ENCODE data around the gene TMEM59.
"Not testable (repeated sequence)": the region's sequence is repeated elsewhere in the genome, so short reads cannot be mapped to it uniquely, and the experiment has no call there.

Gene TMEM59

DNA sequence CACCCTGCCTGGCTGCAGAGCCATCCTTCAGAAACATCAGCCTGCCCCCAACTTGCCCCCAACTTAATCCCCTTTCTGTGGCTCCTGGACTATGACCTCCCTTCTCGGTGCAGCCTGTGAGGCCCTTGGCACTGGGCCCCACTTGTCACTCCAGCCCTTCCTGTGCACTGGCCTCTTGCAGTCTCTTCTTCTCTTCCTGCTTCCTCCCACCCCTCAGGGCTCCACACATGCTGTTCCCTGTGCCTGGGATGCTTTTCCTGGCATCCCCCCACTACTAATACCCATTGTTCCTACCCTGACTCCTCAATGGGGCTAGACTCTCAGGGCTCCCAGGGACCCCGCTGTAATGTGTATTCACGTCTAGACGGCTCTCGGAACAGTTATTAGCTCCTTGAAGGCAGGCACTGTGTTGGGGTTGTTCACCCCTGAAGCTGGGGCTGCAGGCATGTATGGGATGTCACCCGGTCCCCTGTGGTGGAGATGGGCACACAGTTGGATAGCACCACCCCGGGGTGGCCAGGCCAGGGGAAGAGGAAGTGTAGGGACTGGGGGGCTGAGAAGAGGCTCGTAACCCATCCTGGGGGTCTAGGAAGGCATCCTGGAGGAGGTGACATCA is 39.5 kb downstream of the TMEM59 start:
- DNase-seq (ENCODE audit: low read depth) = no peak

DNA sequence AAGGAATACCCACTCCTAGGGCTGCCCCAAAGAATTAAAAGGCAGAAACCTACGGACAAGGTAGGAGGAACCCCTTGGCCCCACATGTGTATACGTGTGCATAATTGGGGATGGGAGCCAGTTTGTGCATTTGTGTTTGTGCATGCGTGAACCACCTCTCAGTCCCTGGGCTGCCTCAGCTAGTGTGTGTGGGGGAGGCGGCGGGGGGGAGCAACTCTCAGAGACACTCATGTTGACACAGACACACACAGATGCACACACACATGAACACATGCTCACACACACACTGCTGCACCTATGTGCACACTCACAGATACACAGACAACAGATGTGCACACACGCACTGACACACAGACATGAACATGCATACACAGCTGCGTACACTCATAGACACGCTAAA is 40.1 kb downstream of the TMEM59 start:
- no peak for DNase-seq (ENCODE audit: low read depth)

DNA sequence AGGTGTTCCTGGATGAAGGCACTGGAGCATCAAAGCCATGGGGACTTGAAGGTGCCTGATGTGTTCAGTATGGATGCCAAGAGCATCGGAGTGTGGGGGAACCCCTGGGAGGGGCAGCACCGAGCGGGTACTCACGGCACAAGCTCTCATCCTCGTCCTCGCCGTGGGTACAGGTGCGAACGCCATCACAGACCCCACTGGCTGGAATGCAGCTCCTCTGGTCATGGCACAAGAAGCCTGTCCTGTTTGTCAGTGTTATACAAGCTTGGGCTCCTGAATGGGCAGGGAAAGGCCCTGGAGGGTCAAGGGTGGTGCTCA is 41.0 kb downstream of the TMEM59 start:
- DNase-seq (ENCODE audit: low read depth) = no peak

DNA sequence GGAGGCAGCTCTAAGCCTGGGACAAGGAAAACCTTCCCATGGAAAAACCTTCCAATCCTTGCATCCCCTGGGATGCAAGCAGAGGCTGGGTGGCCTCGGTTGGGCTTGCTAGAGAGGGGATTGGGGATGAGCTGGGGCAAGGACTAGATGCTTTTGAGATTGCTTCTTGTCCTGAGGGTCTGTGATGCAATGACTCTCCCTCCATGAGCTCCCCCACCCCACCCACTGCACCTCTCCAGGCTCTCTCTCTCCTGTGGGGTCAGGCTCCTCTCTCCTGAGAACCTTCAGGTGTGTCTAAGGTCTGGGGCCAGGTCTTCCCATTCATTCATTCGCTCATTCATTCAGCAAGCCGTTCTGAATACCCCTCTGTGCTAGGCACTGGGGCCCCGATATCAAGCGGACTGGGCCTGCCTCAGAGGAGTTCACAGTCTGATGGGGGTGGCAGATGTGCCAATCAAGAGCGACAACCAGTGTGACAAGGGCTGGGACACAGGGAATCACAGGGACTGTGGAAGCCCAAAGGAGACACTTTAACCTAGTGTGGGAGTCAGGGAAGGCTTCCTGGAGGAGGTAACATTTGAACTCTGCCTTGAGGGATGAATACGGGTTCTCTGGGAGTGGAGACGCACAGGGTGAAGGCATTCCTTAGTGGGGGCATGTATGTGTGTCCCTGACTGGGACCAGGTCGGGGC is 41.5 kb downstream of the TMEM59 start:
- DNase-seq (ENCODE audit: low read depth) = no peak

DNA sequence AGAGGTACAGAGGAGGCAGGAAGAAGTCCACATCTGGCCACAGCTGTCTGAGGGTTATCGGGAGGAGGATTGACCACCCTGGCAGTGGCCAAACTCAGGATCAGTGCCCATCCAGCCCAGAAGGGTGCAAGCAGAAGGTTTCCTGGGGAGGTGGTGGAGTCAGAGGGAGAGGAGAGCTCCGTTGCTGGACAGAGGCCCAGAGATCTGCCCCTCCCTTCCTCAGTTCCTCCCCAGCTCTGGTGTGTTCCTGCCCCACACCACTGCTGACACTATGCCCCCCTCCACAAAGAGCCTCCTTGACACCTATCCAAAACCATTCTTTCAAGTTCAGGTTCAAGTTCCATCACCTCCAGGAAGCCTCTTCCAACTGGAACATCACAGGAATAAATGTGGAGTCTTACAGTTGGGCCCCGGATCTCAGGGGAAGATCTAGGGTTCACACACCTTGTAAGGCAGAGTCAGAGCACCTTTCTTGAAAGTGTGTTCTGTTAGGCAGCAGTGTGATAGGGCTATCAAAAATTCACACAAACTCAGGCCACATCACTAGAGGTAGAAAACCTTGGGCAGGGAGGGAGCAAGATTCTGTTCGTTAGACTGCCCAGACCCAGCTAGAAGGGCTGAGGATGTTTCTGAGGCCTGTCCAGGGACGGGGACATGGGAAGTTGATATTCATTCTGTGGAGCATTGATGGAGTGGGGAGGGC is 42.4 kb downstream of the TMEM59 start:
- no peak for DNase-seq (ENCODE audit: low read depth)

DNA sequence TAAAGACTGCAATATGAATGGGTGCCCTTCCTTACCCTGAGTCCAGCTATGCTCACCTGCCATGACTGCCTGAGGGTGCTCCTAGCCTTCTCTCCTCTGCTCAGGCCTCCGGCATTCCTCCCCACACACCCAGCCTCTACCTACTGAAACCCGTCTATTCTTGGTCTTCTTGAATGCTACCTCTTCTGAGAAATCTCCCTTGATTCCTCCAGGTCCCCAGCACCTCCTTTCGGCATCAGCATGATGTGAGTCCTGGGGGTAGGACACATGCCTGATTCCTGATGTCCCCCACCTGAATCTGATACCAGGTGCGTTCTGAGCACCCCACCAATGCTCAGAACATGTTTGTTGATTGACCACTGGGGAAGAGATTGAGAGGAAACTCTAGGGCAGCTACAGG is 43.6 kb downstream of the TMEM59 start:
- no peak for DNase-seq (ENCODE audit: low read depth)

DNA sequence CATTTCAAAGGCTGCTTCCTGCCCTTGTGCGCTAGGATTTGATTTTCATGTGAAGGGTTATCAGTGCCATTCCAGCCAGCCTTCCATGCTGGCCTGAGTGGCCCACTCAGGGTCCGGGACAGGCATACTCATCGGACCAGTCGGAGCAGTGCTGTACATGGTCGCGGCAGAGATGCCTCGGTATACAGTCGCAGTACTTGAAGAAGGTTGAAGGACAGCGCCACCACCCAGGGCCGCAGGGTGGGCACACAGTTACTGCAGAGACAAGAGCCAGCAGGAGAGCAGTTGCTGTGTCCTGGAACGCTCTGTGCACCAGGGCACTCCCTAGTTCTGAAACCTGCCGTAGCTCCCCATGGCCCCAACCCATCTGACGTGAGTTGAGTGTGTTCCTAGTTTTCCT is 44.1 kb downstream of the TMEM59 start:
- DNase-seq (ENCODE audit: low read depth) = no peak

DNA sequence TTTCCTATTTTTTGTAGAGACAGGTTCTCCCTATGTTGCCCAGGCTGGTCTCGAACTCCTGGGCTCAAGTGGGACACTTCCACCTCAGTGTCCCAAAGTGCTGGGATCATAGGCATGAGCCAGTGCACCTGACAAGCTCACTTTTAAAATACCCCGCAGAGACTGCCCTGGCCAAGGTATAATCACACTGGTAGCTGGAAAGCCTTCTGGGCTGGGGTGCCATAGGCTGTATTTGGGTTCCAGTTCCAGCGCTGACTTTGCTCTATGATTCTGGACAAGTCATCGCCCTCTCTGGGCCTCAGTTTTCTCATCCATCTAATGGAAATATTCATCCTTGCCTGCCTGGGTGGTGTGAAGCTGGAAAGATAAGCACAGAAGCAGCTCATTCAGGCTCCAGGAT is 45.4 kb downstream of the TMEM59 start:
- DNase-seq (ENCODE audit: low read depth) = no peak

DNA sequence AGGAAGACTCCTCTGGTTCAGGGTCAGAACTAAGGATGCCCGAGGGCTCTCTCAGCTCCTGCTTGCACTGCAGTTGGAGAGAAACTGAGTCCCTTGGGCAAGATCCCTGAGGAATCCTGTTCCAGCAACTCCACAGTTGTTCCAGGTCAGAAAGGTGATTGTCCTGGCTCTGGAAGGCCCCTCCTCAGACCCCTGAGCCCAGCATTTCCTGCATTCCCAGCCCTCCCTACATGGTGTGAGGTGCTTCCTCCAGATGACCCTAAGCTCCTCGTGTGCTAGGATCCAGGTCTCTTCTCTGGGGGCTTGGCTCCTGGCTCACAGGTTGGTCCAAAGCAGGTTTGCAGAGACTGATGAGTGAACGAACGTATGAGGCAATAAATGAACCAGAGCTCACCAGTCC is 46.5 kb downstream of the TMEM59 start:
- DNase-seq (ENCODE audit: low read depth) = no peak

DNA sequence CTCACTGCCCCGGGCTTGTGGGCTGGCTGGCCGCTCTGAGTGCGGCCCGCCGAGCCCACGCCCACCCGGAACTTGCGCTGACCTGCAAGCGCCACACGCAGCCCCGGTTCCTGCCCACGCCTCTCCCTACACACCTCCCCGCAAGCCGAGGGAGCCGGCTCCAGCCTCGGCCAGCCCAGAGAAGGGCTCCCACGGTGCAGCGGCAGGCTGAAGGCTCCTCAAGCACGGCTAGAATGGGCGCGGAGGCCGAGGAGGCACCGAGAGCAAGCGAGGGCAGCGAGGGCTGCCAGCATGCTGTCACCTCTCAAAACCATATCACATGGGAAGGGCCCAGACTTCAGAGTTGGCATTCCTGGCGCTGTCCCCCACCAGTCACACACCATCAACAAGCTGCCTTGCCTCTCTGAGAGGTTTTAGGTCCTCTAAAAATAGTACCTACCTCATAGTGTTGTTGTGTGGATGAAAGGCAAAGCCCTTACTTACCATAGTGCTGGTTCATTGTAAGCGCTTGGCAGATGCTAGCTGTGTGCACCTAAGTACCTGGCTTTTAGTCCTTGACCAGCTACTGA is 48.4 kb downstream of the TMEM59 start:
- no peak for DNase-seq (ENCODE audit: low read depth)

DNA sequence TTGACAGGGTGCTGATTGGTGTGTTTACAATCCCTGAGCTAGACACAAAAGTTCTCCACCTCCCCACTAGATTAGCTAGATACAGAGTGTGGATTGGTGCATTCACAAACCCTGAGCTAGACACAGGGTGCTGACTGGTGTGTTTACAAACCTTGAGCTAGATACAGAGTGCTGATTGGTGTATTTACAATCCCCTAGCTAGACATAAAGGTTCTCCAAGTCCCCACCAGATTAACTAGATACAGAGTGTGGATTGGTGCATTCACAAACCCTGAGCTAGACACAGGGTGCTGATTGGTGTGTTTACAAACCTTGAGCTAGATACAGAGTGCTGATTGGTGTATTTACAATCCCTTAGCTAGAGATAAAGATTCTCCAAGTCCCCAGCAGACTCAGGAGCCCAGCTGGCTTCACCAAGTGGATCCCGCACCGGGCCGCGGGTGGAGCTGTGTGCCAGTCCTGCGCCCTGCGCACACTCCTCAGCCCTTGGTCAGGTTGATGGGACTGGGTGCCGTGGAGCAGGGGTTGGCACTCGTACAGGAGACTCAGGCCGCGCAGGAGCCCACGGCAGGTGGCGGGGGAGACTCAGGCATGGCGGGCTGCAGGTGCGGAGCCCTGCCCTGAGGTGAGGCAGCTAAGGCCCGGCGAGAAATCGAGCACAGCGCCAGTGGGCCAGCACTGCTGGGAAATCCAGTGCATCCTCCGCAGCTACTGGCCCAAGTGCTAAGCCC is 49.1 kb downstream of the TMEM59 start:
- not testable (repeated sequence) for DNase-seq (ENCODE audit: low read depth)

DNA sequence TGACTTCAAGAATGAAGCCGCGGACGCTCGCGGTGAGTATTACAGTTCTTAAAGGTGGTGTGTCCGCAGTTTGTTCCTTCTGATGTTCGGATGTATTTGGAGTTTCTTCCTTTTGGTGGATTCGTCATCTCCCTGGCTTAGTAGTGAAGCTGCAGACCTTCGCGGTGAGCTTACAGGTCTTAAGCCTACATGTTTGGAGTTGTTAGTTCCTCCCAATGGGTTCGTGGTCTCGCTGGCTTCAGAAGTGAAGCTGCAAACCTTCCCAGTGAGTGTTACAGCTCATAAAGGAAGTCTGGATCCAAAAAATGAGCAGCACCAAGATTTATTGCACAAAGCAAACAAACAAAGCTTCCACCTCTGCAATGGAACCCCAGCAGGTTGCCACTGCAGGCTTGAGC is 49.8 kb downstream of the TMEM59 start:
- no peak for DNase-seq (ENCODE audit: low read depth)

DNA sequence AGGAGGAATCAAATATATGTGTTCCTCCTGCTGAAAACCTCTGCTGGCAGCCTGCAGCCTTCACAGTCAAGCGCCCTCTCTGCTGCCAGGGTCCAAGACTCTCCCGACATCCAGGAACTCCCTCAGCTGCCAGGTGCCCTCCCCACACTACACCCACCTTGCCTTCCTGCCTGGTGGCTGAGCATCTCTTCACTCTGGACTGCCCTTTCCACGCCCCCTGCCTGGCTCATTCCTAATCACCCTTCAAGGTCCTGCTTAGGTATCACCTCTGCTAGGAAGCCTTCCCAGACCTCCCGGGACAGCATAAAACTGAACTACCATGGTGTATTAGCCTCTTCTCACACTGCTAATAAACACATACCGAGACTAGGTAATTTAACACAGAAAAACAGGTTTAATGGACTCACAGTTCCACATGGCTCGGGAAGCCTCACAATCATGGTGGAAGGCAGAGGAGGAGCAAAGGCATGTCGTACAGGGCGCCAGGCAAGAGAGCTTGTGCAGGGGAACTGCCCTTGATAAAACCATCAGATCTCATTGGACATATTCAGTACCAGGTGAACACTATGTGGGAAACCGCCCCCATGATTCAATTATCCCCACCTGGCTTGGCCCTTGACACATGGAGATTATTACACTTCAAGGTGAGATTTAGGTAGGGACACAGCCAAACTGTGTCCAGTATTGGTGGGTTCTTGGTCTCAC is 50.3 kb downstream of the TMEM59 start:
- no peak for DNase-seq (ENCODE audit: low read depth)

DNA sequence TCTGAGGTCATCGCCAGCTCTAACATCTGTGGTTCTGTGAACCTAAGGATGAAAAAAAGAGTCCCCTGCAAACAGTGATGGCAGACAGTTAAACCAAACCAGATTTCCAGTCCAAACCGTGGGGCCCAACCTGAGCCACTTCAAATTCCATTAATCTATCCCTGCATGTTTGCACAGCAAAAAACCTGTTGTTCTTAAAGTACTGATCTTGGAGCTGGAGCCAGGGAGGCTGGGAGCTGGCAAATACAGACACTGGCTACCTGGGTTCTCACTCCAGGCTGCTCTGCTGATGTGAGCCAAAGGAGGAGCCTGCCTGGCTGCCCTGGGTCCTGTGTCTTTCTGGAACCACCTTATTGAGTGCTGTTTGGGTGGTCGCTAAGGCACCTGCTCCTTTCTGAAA is 51.4 kb downstream of the TMEM59 start:
- no peak for DNase-seq (ENCODE audit: low read depth)

DNA sequence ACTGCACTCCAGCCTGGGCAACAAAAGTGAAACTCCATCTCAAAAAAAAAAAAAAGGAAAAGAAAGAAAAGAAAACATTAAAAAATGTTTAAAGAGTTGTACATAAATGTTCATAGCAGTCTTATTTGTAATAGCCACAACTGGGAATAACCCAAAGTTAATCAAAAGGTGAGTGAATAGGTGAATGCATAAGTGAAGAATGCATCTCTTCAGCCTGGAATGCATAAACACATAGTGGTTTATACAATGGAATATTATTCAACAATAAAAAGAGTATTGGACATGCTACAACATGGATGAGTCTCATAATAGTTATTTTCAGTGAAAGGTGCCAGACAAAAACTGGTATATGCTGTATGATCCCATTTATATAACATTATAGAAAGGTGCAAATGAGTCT is 53.1 kb downstream of the TMEM59 start:
- DNase-seq (ENCODE audit: low read depth) = no peak

DNA sequence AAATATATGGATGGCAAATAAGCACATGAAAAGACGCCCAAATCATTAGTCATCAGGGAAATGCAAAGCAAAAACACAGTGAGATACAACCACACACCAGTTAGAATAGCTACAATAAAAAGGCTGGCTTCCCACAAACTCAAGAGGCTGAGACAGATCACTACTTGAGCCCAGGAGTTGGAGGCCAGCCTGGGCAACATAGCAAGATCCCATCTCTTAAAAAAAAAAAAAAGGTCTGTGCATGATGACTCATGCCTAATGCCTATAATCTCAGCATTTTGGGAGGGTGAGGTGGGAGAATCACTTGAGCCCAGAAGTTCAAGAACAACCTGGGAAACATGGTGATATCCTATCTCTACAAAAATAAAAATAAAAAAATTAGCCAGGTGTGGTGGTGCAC is 54.8 kb downstream of the TMEM59 start:
- DNase-seq (ENCODE audit: low read depth) = no peak

DNA sequence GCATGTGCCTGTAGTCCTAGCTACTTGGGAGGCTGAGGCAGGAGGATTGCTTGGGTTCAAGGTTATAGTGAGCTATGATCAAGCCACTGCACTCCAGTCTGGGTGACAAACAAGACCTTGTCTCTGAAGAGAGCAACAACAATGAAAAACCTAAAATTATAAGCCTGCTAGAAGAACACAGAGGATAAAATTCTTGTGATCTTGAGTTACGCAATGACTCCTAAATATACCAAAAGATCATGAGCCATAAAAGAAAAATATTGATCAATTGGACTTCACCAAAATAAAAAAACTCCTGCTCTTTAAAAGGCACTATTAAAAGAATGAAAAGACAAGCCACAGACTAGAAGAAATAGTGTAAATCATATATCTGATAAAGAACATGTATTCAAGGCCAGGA is 57.3 kb downstream of the TMEM59 start:
- no peak for DNase-seq (ENCODE audit: low read depth)

DNA sequence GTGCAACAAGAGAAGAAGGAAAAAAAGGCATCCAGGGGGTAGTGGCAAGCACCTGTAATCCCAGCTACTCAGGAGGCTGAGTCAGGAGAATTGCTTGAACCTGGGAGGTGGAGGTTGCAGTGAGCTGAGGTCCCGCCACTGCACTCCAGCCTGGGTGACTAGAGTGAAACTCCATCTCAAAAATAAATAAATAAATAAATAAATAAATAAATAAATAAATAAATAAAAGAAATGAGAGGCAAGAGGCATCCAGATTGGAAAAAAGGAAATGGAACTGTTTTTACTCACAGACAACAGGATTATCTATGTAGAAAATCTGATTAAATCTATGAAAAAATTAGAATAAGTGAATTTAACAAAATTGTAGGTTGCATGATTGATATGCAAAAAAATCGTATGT is 58.5 kb downstream of the TMEM59 start:
- not testable (repeated sequence) for DNase-seq (ENCODE audit: low read depth)

DNA sequence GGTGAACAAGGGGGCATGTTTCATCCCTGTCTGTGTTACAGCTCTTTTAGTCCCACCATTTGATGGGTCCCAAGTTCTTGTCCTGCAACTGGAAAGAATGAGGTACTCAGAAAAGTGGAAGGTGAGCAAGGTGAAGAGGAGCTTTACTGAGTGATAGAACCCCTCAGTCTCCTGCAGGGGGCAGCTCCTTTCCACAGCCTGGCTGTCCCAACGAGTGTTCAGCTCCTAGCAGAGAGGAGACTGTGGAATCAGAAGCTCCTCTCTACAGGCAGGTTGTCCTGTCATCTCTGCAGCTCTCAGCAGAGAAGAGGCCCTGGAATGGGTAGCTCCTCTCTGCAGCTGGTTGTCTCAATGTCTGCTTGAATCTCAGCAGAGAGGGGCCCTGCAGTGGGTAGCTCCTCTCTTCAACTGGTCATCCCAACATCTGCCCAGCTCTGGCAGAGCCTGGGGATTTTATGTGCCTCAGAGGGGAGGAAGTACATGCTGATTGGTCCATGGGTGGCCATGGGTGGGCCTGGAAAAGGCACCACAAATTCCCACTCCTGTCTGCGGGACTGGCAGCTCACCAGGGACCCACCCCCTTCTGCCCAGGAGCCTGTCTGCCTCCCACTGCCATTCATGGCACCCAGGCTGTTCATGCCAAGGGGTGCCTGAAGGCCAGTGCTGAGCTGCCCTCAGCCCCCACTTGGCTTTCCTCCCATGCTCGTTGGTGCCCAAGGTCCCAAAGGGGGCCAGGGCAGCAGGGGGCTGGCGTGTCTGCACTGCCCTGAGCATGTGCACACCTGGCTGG is 60.7 kb downstream of the TMEM59 start:
- DNase-seq (ENCODE audit: low read depth) = no peak

DNA sequence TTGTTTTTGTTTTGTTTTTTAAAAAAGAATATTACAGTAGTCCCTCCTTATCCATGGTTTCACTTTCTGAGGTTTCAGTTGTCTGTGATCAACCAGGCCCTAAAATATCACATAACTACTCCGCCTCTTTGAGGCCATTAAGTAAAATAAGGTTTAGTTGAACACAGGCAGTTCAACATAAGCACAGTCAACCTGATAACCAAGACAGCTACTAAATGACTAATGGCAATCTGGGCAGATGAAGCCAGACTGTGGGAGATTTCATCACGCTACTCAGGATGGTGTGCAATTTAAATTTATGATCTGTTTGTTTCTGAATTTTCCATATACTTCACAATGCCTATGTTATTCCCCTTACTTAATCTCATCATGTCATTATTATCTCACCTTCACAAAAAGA is 65.1 kb downstream of the TMEM59 start:
- no peak for DNase-seq (ENCODE audit: low read depth)

DNA sequence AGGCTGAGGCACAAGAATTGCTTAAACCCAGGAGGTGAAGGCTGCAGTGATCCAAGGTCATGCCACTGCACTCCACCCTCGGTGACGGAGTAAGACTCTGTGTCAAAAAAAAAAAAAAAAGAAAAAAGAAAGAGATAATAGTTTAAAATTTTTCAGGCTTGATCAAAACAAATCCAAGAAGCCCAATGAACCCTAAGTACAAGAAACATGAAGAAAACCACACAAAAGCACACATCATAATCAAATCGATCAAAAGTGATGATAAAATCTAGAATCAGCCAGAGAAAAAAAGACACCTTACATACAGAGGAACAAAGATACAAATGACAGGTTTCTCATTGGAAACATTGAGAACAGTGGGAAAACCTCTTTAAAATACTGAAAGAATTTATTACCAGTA is 66.5 kb downstream of the TMEM59 start:
- no peak for DNase-seq (ENCODE audit: low read depth)
